Measurements from ENCODE around the gene CTNNA1.
A peak's percentile ranks its signal among the peaks of the same experiment; 100 is the strongest.

Gene CTNNA1

GRCh38 chr5:138974227-138975063 is 221.2 kb downstream of the CTNNA1 start:
- no peak for DNase-seq
- ChIA-PET CTCF (interaction anchor here (0.9 to 1.6 kb wide), 4 partner anchors 10 to 20 kb away, joined by 3 to 5 read pairs (median 4); no protein-coding TSS in a partner anchor), POLR2A (no interaction called here)
- H3K4me1 ChIP-seq (ENCODE audit: control extremely low read depth in 1 of 4, control insufficient read depth in 4 of 4, insufficient read depth in 4 of 4, low read length in 3 of 4): peaks cover 0 to 29% (median 12%) of the 10 kb centered on the region in 4 experiments
- no peak overlapping the region for H3K27ac ChIP-seq (ENCODE audit: insufficient read depth in 1 of 2, low read depth in 1 of 2, low read length in 2 of 2, poor library complexity in 1 of 2, severe bottlenecking in 2 of 2)
- WGBS (ENCODE audit: insufficient coverage): 100% methylated on average over 3 of the region's 8 CpGs
- H3K36me3 ChIP-seq (ENCODE audit: control insufficient read depth in 4 of 4, insufficient read depth in 4 of 4, low read length in 3 of 4): peaks cover 0 to 6% (median 4%) of the 10 kb centered on the region in 4 experiments
- no peak overlapping the region for H3K4me3 ChIP-seq (ENCODE audit: control insufficient read depth in 1 of 7, extremely low read depth in 1 of 7, insufficient read depth in 4 of 7, low read depth in 2 of 7, low read length in 6 of 7)
- no peaks in the 10 kb centered on the region for H3K27me3 ChIP-seq (replicated peaks in 2 of 5; ENCODE audit: control insufficient read depth in 4 of 5, insufficient read depth in 5 of 5, low read length in 4 of 5)
- H3K9me3 ChIP-seq (ENCODE audit: control extremely low read depth in 1 of 5, control insufficient read depth in 4 of 5, insufficient read depth in 2 of 5, low read depth in 1 of 5, low read length in 4 of 5): no peaks in the 10 kb centered on the region

- peak in 2 of 3 donors; percentile 63 to 67 for DNase-seq
- H3K4me1 ChIP-seq (ENCODE audit: control extremely low read depth in 1 of 4, control insufficient read depth in 4 of 4, insufficient read depth in 4 of 4, low read length in 3 of 4): peaks cover 2 to 29% (median 17%) of the 10 kb centered on the region in 4 experiments
- WGBS (ENCODE audit: insufficient coverage): 76% methylated on average over 8 of the region's 10 CpGs
- no peaks in the 10 kb centered on the region for H3K9me3 ChIP-seq (ENCODE audit: control extremely low read depth in 1 of 5, control insufficient read depth in 4 of 5, insufficient read depth in 2 of 5, low read depth in 1 of 5, low read length in 4 of 5)
- ChIA-PET POLR2A (no interaction called here), CTCF (interaction anchor here (1.4 to 1.9 kb wide), 4 partner anchors 8 to 20 kb away, joined by 3 to 6 read pairs (median 4); no protein-coding TSS in a partner anchor)
- H3K27ac ChIP-seq (ENCODE audit: insufficient read depth in 1 of 2, low read depth in 1 of 2, low read length in 2 of 2, poor library complexity in 1 of 2, severe bottlenecking in 2 of 2): no peak overlapping the region
- no peak overlapping the region for H3K4me3 ChIP-seq (ENCODE audit: control insufficient read depth in 1 of 7, extremely low read depth in 1 of 7, insufficient read depth in 4 of 7, low read depth in 2 of 7, low read length in 6 of 7)
- no peaks in the 10 kb centered on the region for H3K27me3 ChIP-seq (replicated peaks in 2 of 5; ENCODE audit: control insufficient read depth in 4 of 5, insufficient read depth in 5 of 5, low read length in 4 of 5)
- peaks cover 0 to 6% (median 4%) of the 10 kb centered on the region in 4 experiments for H3K36me3 ChIP-seq (ENCODE audit: control insufficient read depth in 4 of 4, insufficient read depth in 4 of 4, low read length in 3 of 4)
Observed at GRCh38 chr5:138975098-138975847, 222.0 kb downstream of the CTNNA1 start.

- no peak overlapping the region for H3K27ac ChIP-seq (ENCODE audit: insufficient read depth in 1 of 2, low read depth in 1 of 2, low read length in 2 of 2, poor library complexity in 1 of 2, severe bottlenecking in 2 of 2)
- H3K4me1 ChIP-seq (ENCODE audit: control extremely low read depth in 1 of 4, control insufficient read depth in 4 of 4, insufficient read depth in 4 of 4, low read length in 3 of 4): peaks cover 7 to 43% (median 29%) of the 10 kb centered on the region in 4 experiments
- DNase-seq: no peak
- POLR2A ChIA-PET: no interaction called here
- no peaks in the 10 kb centered on the region for H3K27me3 ChIP-seq (replicated peaks in 2 of 5; ENCODE audit: control insufficient read depth in 4 of 5, insufficient read depth in 5 of 5, low read length in 4 of 5)
- H3K4me3 ChIP-seq (ENCODE audit: control insufficient read depth in 1 of 7, extremely low read depth in 1 of 7, insufficient read depth in 4 of 7, low read depth in 2 of 7, low read length in 6 of 7): no peak overlapping the region
- H3K36me3 ChIP-seq (ENCODE audit: control insufficient read depth in 4 of 4, insufficient read depth in 4 of 4, low read length in 3 of 4): peaks cover 0 to 3% (median 0%) of the 10 kb centered on the region in 4 experiments
- CTCF ChIA-PET: interaction anchor here (1.9 kb wide), 1 partner anchor 9 kb away, joined by 5 read pairs; no protein-coding TSS in a partner anchor
- H3K9me3 ChIP-seq (ENCODE audit: control extremely low read depth in 1 of 5, control insufficient read depth in 4 of 5, insufficient read depth in 2 of 5, low read depth in 1 of 5, low read length in 4 of 5): no peaks in the 10 kb centered on the region
- WGBS (ENCODE audit: insufficient coverage): no CpG with 5 or more reads among the region's 1 CpG
Observed at GRCh38 chr5:138978080-138978479, 224.9 kb downstream of the CTNNA1 start.

GRCh38 chr5:138978581-138978980 is 225.4 kb downstream of the CTNNA1 start:
- Histone ChIP-seq H3K4me1 (ENCODE audit: control extremely low read depth in 1 of 4, control insufficient read depth in 4 of 4, insufficient read depth in 4 of 4, low read length in 3 of 4) (peaks cover 7 to 43% (median 29%) of the 10 kb centered on the region in 4 experiments), H3K36me3 (ENCODE audit: control insufficient read depth in 4 of 4, insufficient read depth in 4 of 4, low read length in 3 of 4) (peaks cover 0 to 5% (median 3%) of the 10 kb centered on the region in 4 experiments), H3K27me3 (replicated peaks in 2 of 5; ENCODE audit: control insufficient read depth in 4 of 5, insufficient read depth in 5 of 5, low read length in 4 of 5) (no peaks in the 10 kb centered on the region), H3K9me3 (ENCODE audit: control extremely low read depth in 1 of 5, control insufficient read depth in 4 of 5, insufficient read depth in 2 of 5, low read depth in 1 of 5, low read length in 4 of 5) (no peaks in the 10 kb centered on the region), H3K4me3 (ENCODE audit: control insufficient read depth in 1 of 7, extremely low read depth in 1 of 7, insufficient read depth in 4 of 7, low read depth in 2 of 7, low read length in 6 of 7) (no peak overlapping the region), H3K27ac (ENCODE audit: insufficient read depth in 1 of 2, low read depth in 1 of 2, low read length in 2 of 2, poor library complexity in 1 of 2, severe bottlenecking in 2 of 2) (peak overlapping the region in 1 of 2 experiments; percentile 9)
- CTCF ChIA-PET: interaction anchor here (1.1 kb wide), 1 partner anchor 25 kb away, joined by 3 read pairs; no protein-coding TSS in a partner anchor
- POLR2A ChIA-PET: no interaction called here
- WGBS (ENCODE audit: insufficient coverage): no CpG with 5 or more reads among the region's 1 CpG
- peak in 1 of 3 donors; percentile 42 for DNase-seq

- Histone ChIP-seq H3K4me1 (ENCODE audit: control extremely low read depth in 1 of 4, control insufficient read depth in 4 of 4, insufficient read depth in 4 of 4, low read length in 3 of 4) (peaks cover 7 to 43% (median 29%) of the 10 kb centered on the region in 4 experiments), H3K27ac (ENCODE audit: insufficient read depth in 1 of 2, low read depth in 1 of 2, low read length in 2 of 2, poor library complexity in 1 of 2, severe bottlenecking in 2 of 2) (peak overlapping the region in 1 of 2 experiments; percentile 41), H3K36me3 (ENCODE audit: control insufficient read depth in 4 of 4, insufficient read depth in 4 of 4, low read length in 3 of 4) (peaks cover 0 to 8% (median 5%) of the 10 kb centered on the region in 4 experiments), H3K4me3 (ENCODE audit: control insufficient read depth in 1 of 7, extremely low read depth in 1 of 7, insufficient read depth in 4 of 7, low read depth in 2 of 7, low read length in 6 of 7) (no peak overlapping the region), H3K27me3 (replicated peaks in 2 of 5; ENCODE audit: control insufficient read depth in 4 of 5, insufficient read depth in 5 of 5, low read length in 4 of 5) (no peaks in the 10 kb centered on the region), H3K9me3 (ENCODE audit: control extremely low read depth in 1 of 5, control insufficient read depth in 4 of 5, insufficient read depth in 2 of 5, low read depth in 1 of 5, low read length in 4 of 5) (no peaks in the 10 kb centered on the region)
- POLR2A ChIA-PET: no interaction called here
- peak; percentile 60 to 92 (median 87) for DNase-seq
- CTCF ChIA-PET: interaction anchor here (1.1 to 1.2 kb wide), 2 partner anchors 26 to 48 kb away, joined by 3 read pairs; no protein-coding TSS in a partner anchor
- 0% methylated on average over 1 of the region's 5 CpGs for WGBS (ENCODE audit: insufficient coverage)
Observed at GRCh38 chr5:138979684-138980280, 226.6 kb downstream of the CTNNA1 start.

GRCh38 chr5:138980441-138980840 is 227.2 kb downstream of the CTNNA1 start:
- POLR2A ChIA-PET: interaction anchor here (0.6 kb wide), 1 partner anchor 30 kb away, joined by 3 read pairs; no protein-coding TSS in a partner anchor
- no peaks in the 10 kb centered on the region for H3K27me3 ChIP-seq (replicated peaks in 2 of 5; ENCODE audit: control insufficient read depth in 4 of 5, insufficient read depth in 5 of 5, low read length in 4 of 5)
- no peak for DNase-seq
- peaks cover 7 to 46% (median 31%) of the 10 kb centered on the region in 4 experiments for H3K4me1 ChIP-seq (ENCODE audit: control extremely low read depth in 1 of 4, control insufficient read depth in 4 of 4, insufficient read depth in 4 of 4, low read length in 3 of 4)
- peaks cover 0 to 8% (median 3%) of the 10 kb centered on the region in 4 experiments for H3K36me3 ChIP-seq (ENCODE audit: control insufficient read depth in 4 of 4, insufficient read depth in 4 of 4, low read length in 3 of 4)
- CTCF ChIA-PET: interaction anchor here (1.2 kb wide), 1 partner anchor 49 kb away, joined by 3 read pairs; no protein-coding TSS in a partner anchor
- peak overlapping the region in 1 of 7 experiments; percentile 9 for H3K4me3 ChIP-seq (ENCODE audit: control insufficient read depth in 1 of 7, extremely low read depth in 1 of 7, insufficient read depth in 4 of 7, low read depth in 2 of 7, low read length in 6 of 7)
- H3K27ac ChIP-seq (ENCODE audit: insufficient read depth in 1 of 2, low read depth in 1 of 2, low read length in 2 of 2, poor library complexity in 1 of 2, severe bottlenecking in 2 of 2): peak overlapping the region in 1 of 2 experiments; percentile 41
- H3K9me3 ChIP-seq (ENCODE audit: control extremely low read depth in 1 of 5, control insufficient read depth in 4 of 5, insufficient read depth in 2 of 5, low read depth in 1 of 5, low read length in 4 of 5): no peaks in the 10 kb centered on the region
